ENCODE measurements around the gene KLK12.

DNA sequence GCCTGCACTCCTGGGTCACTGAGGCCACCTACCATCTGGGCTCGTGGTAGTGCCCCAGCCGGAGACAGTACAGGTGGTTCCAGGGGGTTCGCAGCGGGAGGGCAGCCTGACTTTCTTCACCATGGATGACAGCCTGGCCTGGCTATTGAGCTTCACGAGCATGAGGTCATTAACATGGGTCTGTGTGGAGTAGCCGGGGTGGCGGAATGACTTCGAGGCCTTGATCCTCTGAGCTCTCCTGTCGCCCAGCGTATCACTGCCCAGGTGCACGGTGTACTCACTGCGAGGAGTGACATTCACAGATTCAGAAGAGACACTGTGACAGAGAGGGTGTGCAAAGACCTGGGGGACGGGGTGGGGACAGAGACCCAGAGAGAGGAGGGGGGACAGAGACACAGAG lies 54.6 kb downstream of the KLK12 start:
- TF ChIP-seq, protein P1, sequence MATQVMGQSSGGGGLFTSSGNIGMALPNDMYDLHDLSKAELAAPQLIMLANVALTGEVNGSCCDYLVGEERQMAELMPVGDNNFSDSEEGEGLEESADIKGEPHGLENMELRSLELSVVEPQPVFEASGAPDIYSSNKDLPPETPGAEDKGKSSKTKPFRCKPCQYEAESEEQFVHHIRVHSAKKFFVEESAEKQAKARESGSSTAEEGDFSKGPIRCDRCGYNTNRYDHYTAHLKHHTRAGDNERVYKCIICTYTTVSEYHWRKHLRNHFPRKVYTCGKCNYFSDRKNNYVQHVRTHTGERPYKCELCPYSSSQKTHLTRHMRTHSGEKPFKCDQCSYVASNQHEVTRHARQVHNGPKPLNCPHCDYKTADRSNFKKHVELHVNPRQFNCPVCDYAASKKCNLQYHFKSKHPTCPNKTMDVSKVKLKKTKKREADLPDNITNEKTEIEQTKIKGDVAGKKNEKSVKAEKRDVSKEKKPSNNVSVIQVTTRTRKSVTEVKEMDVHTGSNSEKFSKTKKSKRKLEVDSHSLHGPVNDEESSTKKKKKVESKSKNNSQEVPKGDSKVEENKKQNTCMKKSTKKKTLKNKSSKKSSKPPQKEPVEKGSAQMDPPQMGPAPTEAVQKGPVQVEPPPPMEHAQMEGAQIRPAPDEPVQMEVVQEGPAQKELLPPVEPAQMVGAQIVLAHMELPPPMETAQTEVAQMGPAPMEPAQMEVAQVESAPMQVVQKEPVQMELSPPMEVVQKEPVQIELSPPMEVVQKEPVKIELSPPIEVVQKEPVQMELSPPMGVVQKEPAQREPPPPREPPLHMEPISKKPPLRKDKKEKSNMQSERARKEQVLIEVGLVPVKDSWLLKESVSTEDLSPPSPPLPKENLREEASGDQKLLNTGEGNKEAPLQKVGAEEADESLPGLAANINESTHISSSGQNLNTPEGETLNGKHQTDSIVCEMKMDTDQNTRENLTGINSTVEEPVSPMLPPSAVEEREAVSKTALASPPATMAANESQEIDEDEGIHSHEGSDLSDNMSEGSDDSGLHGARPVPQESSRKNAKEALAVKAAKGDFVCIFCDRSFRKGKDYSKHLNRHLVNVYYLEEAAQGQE (IDR thresholded peaks at IDR 0.05; ENCODE audit: insufficient read depth in 1 of 2, low read depth in 2 of 2, low read length in 2 of 2): no peak
- TF ChIP-seq POLR2AphosphoS5 (IDR thresholded peaks at IDR 0.05; ENCODE audit: low read depth, low read length) (no peak), SIN3A (IDR thresholded peaks at IDR 0.05; ENCODE audit: borderline replicate concordance, insufficient read depth, low read length) (no peak), TAF1 (IDR thresholded peaks at IDR 0.05; ENCODE audit: borderline replicate concordance, insufficient read depth, low read length) (no peak), FOXP2 (optimal IDR thresholded peaks at IDR 0.05; ENCODE audit: borderline replicate concordance, extremely low read depth, extremely low read length, insufficient read depth) (no peak)
